Measurements from ENCODE around the gene IQCE. TPM values are rescaled to one million over a fixed set of nuclear protein-coding genes. Genes with fewer than 3 reads are reported as not detected.
"Not testable (repeated sequence)": the region's sequence is repeated elsewhere in the genome, so short reads cannot be mapped to it uniquely, and the experiment has no call there.

IQCE gene
- total and polyA plus RNA-seq, 2 experiments from 2014 or later, result 11.8 to 13.3 TPM

GRCh38 chr7:2535872-2536627, 22.7 kb upstream of the IQCE start:
- not testable (repeated sequence) for H3K9me3 ChIP-seq (ENCODE audit: low read depth); H3K4me3 ChIP-seq; H3K79me2 ChIP-seq; H3K27ac ChIP-seq; H2AFZ ChIP-seq; H4K20me1 ChIP-seq (ENCODE audit: insufficient read depth, poor library complexity, severe bottlenecking); H3K27me3 ChIP-seq; H3K4me2 ChIP-seq; H3K4me1 ChIP-seq (ENCODE audit: insufficient read depth); DNase-seq (ENCODE audit: low spot score); H3K9me2 ChIP-seq (replicated peaks; ENCODE audit: insufficient read depth); H3K36me3 ChIP-seq (replicated peaks; ENCODE audit: insufficient read depth, low read depth)
- 82% methylated on average over 18 of the region's 19 CpGs for WGBS (ENCODE audit: low lambda C conversion rate, missing lambda C conversion rate)

DNA sequence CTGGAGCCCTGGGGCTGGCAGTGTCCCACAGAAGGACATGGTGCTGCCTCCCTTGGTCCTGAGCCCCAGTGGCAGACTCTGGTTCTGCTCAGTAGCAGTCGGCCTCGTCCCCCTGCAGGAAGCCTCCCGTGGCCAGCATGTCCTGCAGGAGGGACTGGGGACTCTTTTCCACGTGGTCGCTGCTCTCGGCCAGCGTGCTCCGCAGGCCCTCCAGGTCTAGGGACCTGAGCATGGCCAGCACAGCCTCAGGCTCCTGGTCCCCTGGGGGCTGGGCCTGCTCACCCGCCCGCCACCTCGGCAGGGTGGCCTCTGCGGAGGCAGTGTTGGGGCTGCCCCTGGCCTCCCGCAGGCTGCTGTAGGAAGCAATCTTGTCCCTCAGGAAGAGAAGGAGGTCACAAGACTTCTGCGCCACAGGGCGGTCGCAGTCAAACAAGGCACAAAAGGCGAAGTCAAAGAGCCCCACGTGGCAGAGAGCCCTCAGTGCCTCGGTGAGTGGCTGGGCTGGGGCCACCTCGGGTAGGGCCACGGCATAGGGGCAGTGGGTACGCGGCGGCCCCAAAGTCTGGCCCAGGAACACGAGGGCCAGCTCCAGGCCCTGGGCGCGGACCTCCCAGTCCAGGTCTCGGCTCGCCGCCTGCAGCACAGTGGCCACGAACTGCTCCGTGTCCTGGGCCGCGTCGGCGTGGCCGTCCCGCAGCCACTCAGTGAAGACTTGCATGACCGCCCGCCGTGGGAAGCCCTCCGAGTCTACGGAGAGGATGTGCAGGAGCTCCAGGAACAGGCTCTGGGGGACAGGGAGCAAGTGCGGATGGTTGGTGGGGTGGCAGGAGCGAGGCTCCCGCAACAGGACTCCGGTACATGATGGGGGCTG, 20.6 kb upstream of the IQCE start:
- no peak for DNase-seq (ENCODE audit: low spot score)
- TF ChIP-seq EZH2 (IDR thresholded peaks at IDR 0.05; ENCODE audit: borderline replicate concordance) (no peak), EZH2phosphoT487 (IDR thresholded peaks at IDR 0.05; ENCODE audit: low read depth, severe bottlenecking, unreplicated experiment) (no peak), CTCF (IDR thresholded peaks at IDR 0.05; ENCODE audit: poor library complexity) (no peak)
- H3K4me3 ChIP-seq, result no peak overlapping the region
- H3K36me3 ChIP-seq (replicated peaks; ENCODE audit: insufficient read depth, low read depth), result no peaks in the 10 kb centered on the region
- H3K4me1 ChIP-seq (ENCODE audit: insufficient read depth), result no peaks in the 10 kb centered on the region
- no peak overlapping the region for H3K27ac ChIP-seq
- H4K20me1 ChIP-seq (ENCODE audit: insufficient read depth, poor library complexity, severe bottlenecking), result no peaks in the 10 kb centered on the region
- H3K79me2 ChIP-seq, result no peaks in the 10 kb centered on the region
- no peak overlapping the region for H3K4me2 ChIP-seq
- no peaks in the 10 kb centered on the region for H3K27me3 ChIP-seq
- H3K9me3 ChIP-seq (ENCODE audit: low read depth), result no peaks in the 10 kb centered on the region
- H3K9me2 ChIP-seq (replicated peaks; ENCODE audit: insufficient read depth), result no peaks in the 10 kb centered on the region
- H2AFZ ChIP-seq, result no peak overlapping the region
- WGBS (ENCODE audit: low lambda C conversion rate, missing lambda C conversion rate), result 96% methylated on average over 45 of the region's 47 CpGs

GRCh38 chr7:2539031-2539911, 19.5 kb upstream of the IQCE start:
- Histone ChIP-seq H2AFZ (no peak overlapping the region), H3K9me2 (replicated peaks; ENCODE audit: insufficient read depth) (no peaks in the 10 kb centered on the region), H3K36me3 (replicated peaks; ENCODE audit: insufficient read depth, low read depth) (no peaks in the 10 kb centered on the region), H3K9me3 (ENCODE audit: low read depth) (no peaks in the 10 kb centered on the region), H3K79me2 (no peaks in the 10 kb centered on the region), H3K27me3 (no peaks in the 10 kb centered on the region), H3K4me1 (ENCODE audit: insufficient read depth) (no peaks in the 10 kb centered on the region), H3K4me3 (no peak overlapping the region), H3K27ac (no peak overlapping the region), H3K4me2 (no peak overlapping the region), H4K20me1 (ENCODE audit: insufficient read depth, poor library complexity, severe bottlenecking) (no peaks in the 10 kb centered on the region)
- TF ChIP-seq CTCF (IDR thresholded peaks at IDR 0.05; ENCODE audit: poor library complexity) (no peak), EZH2phosphoT487 (IDR thresholded peaks at IDR 0.05; ENCODE audit: low read depth, severe bottlenecking, unreplicated experiment) (no peak), EZH2 (IDR thresholded peaks at IDR 0.05; ENCODE audit: borderline replicate concordance) (no peak)
- 96% methylated on average over 32 of the region's 32 CpGs for WGBS (ENCODE audit: low lambda C conversion rate, missing lambda C conversion rate)
- no peak for DNase-seq (ENCODE audit: low spot score)
